ENCODE measurements around the gene RUFY4. TPM values are rescaled to one million over a fixed set of nuclear protein-coding genes. Genes with fewer than 3 reads are reported as not detected.

The RUFY4 gene
- total RNA-seq, 1 experiment from 2014 or later: not detected

GRCh38 chr2:218063486-218063885, 5.6 kb upstream of the RUFY4 start:
- Mint-ChIP-seq H3K9me3 (ENCODE audit: unreplicated experiment) (no peaks in the 10 kb centered on the region), H3K4me3 (ENCODE audit: unreplicated experiment) (no peak overlapping the region), H3K4me1 (ENCODE audit: insufficient read depth, unreplicated experiment) (no peaks in the 10 kb centered on the region), H3K27ac (ENCODE audit: low read depth, unreplicated experiment) (no peak overlapping the region), H3K27me3 (ENCODE audit: insufficient read depth, unreplicated experiment) (peaks cover 54% of the 10 kb centered on the region), H3K36me3 (ENCODE audit: insufficient read depth, unreplicated experiment) (no peaks in the 10 kb centered on the region)
- BruUV-seq (replicated peaks): no TSS peak
- ChIA-PET CTCF (interaction anchor here (1.0 to 1.4 kb wide), 3 partner anchors 8 to 278 kb away, joined by 3 to 6 read pairs (median 4); no protein-coding TSS in a partner anchor), POLR2A (no interaction called here)
- intact Hi-C loops (cut with micrococcal nuclease): no loop called here
- TF ChIP-seq, protein P1, sequence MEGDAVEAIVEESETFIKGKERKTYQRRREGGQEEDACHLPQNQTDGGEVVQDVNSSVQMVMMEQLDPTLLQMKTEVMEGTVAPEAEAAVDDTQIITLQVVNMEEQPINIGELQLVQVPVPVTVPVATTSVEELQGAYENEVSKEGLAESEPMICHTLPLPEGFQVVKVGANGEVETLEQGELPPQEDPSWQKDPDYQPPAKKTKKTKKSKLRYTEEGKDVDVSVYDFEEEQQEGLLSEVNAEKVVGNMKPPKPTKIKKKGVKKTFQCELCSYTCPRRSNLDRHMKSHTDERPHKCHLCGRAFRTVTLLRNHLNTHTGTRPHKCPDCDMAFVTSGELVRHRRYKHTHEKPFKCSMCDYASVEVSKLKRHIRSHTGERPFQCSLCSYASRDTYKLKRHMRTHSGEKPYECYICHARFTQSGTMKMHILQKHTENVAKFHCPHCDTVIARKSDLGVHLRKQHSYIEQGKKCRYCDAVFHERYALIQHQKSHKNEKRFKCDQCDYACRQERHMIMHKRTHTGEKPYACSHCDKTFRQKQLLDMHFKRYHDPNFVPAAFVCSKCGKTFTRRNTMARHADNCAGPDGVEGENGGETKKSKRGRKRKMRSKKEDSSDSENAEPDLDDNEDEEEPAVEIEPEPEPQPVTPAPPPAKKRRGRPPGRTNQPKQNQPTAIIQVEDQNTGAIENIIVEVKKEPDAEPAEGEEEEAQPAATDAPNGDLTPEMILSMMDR (IDR thresholded peaks at IDR 0.05; ENCODE audit: unreplicated experiment): no peak
- no peak for DNase-seq (ENCODE audit: unreplicated experiment)

DNA sequence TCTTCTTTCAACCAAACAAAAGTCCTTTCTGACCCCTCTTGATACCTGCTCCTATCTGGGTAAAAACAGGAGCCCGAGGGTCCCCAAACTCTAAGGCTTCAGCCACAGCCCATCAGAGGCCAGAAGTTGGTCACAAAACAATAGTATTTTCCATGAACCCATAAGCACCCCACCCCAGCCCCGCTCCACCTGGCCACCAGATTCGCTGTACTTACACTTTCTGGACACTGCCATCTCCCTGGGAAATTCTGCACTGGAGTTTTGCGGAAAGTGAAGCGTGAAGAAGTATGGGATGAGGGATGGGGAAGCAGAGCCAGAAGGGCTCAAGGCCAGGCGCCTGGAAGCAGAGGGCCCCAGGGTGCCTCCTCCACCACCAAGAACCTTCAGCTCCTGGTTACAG, 5.2 kb upstream of the RUFY4 start:
- ChIA-PET CTCF (interaction anchor here (1.0 to 1.4 kb wide), 2 partner anchors 8 to 275 kb away, joined by 3 to 6 read pairs; no protein-coding TSS in a partner anchor), POLR2A (no interaction called here)
- H3K9me3 Mint-ChIP-seq (ENCODE audit: unreplicated experiment): no peaks in the 10 kb centered on the region
- H3K4me1 Mint-ChIP-seq (ENCODE audit: insufficient read depth, unreplicated experiment): no peaks in the 10 kb centered on the region
- H3K36me3 Mint-ChIP-seq (ENCODE audit: insufficient read depth, unreplicated experiment): no peaks in the 10 kb centered on the region
- peaks cover 50% of the 10 kb centered on the region for H3K27me3 Mint-ChIP-seq (ENCODE audit: insufficient read depth, unreplicated experiment)
- no peak for DNase-seq (ENCODE audit: unreplicated experiment)
- H3K27ac Mint-ChIP-seq (ENCODE audit: low read depth, unreplicated experiment): no peak overlapping the region
- TF ChIP-seq, protein P1 (IDR thresholded peaks at IDR 0.05; ENCODE audit: unreplicated experiment): no peak
- intact Hi-C loops (cut with micrococcal nuclease): no loop called here
- BruUV-seq (replicated peaks): no TSS peak
- H3K4me3 Mint-ChIP-seq (ENCODE audit: unreplicated experiment): no peak overlapping the region

GRCh38 chr2:218065239-218066006, 3.6 kb upstream of the RUFY4 start:
- H3K36me3 Mint-ChIP-seq (ENCODE audit: insufficient read depth, unreplicated experiment): no peaks in the 10 kb centered on the region
- no peak overlapping the region for H3K4me3 Mint-ChIP-seq (ENCODE audit: unreplicated experiment)
- DNase-seq (ENCODE audit: unreplicated experiment): no peak
- no peaks in the 10 kb centered on the region for H3K9me3 Mint-ChIP-seq (ENCODE audit: unreplicated experiment)
- TF ChIP-seq, protein P1 (IDR thresholded peaks at IDR 0.05; ENCODE audit: unreplicated experiment): no peak
- peaks cover 46% of the 10 kb centered on the region for H3K27me3 Mint-ChIP-seq (ENCODE audit: insufficient read depth, unreplicated experiment)
- POLR2A ChIA-PET: no interaction called here
- no peak overlapping the region for H3K27ac Mint-ChIP-seq (ENCODE audit: low read depth, unreplicated experiment)
- BruUV-seq (replicated peaks): no TSS peak
- CTCF ChIA-PET: interaction anchor here (0.5 to 2.7 kb wide), 3 partner anchors 63 to 446 kb away, joined by 3 to 20 read pairs (median 5); partner anchors contain the start of gene TNS1
- intact Hi-C loops (cut with micrococcal nuclease): no loop called here
- no peaks in the 10 kb centered on the region for H3K4me1 Mint-ChIP-seq (ENCODE audit: insufficient read depth, unreplicated experiment)

DNA sequence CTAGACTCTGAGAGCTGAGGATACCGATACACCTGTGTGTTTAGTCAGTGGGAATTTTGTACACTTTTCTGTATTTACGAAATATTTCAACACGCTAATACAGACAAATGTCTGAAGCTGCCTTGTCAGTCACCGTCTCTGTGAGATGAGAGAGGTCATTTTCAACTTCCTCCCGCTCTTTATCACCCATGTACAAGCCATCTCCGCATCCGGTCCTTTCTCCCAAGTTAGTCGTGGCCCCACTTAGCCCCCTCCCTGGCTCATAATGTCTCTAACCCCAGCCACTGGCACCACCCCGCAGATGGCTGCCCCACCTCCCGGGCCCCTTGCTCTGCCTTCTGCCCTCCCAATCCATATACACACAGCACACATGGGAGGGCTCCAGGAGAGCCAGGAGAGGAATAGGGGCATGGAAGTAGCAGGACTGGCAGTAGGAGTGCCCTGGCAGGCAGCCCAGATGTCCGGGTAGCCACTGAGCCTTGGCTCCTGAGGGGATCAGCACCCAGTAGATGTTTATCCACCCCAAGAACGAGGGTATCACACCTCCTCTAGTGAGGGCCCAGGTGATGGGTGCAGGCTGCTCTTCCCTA, 2.0 kb upstream of the RUFY4 start:
- Mint-ChIP-seq H3K4me3 (ENCODE audit: unreplicated experiment) (no peak overlapping the region), H3K36me3 (ENCODE audit: insufficient read depth, unreplicated experiment) (no peaks in the 10 kb centered on the region), H3K4me1 (ENCODE audit: insufficient read depth, unreplicated experiment) (no peaks in the 10 kb centered on the region), H3K27ac (ENCODE audit: low read depth, unreplicated experiment) (no peak overlapping the region), H3K9me3 (ENCODE audit: unreplicated experiment) (no peaks in the 10 kb centered on the region), H3K27me3 (ENCODE audit: insufficient read depth, unreplicated experiment) (peaks cover 59% of the 10 kb centered on the region)
- ChIA-PET CTCF (interaction anchor here (0.6 to 2.7 kb wide), 4 partner anchors 180 to 1292 kb away, joined by 3 to 20 read pairs (median 4); no protein-coding TSS in a partner anchor), POLR2A (no interaction called here)
- no peak for DNase-seq (ENCODE audit: unreplicated experiment)
- BruUV-seq (replicated peaks): no TSS peak
- TF ChIP-seq, protein P1 (IDR thresholded peaks at IDR 0.05; ENCODE audit: unreplicated experiment): no peak
- intact Hi-C loops (cut with micrococcal nuclease): no loop called here
